PC-9 (cell line): ENCODE results near the gene PLEKHA7. TPM values are rescaled to one million over a fixed set of nuclear protein-coding genes. Genes with fewer than 3 reads are reported as not detected.
A peak's percentile ranks its signal among the peaks of the same experiment; 100 is the strongest.

Source experiments
- BruUV-seq: library from RNA; stranded (reverse); fragments of 400-500 nt; replicated peaks from 2 replicates; lab custom pipeline; 2021; lab: Mats Ljungman, UMichigan
- CTCF ChIA-PET: fragments of 300-600 bp; sonication (Branson Sonifier 250); formaldehyde crosslinking; loops from one replicate; lab custom pipeline; 2022; ENCODE audit warnings: antibody characterized with exemption; lab: Charles Lee
- POLR2A ChIA-PET: fragments of 300-600 bp; sonication (Branson Sonifier 250); formaldehyde crosslinking; loops from one replicate; lab custom pipeline; 2022; ENCODE audit warnings: antibody characterized with exemption; ENCODE audit not compliant: unreplicated experiment; lab: Charles Lee
- DNase-seq, 2 experiments: peaks; one replicate each; pipeline versions ENCODE4 v3.0.0 to v3.0.0-alpha.2; 2015 to 2022; ENCODE audit warnings: mixed read lengths in 1 of 2
- H2AFZ ChIP-seq: fragments of 200-600 bp; sonication (generic); 2 replicates; pipeline ENCODE4 v1.8.1; 2017; ENCODE audit warnings: antibody characterized with exemption
- H3F3A ChIP-seq: fragments of 200-600 bp; sonication (generic); 2 replicates; pipeline ENCODE4 v1.8.1; 2017; ENCODE audit warnings: antibody characterized with exemption, mild to moderate bottlenecking, low read depth; ENCODE audit not compliant: insufficient read depth
- H3K27ac ChIP-seq: fragments of 200-600 bp; sonication (generic); 2 replicates; pipeline ENCODE4 v1.6.1; 2016; ENCODE audit warnings: mixed run types
- H3K27me3 ChIP-seq: fragments of 200-600 bp; sonication (generic); 2 replicates; pipeline ENCODE4 v1.6.1; 2016; ENCODE audit warnings: low read depth, mixed run types; ENCODE audit not compliant: insufficient read depth
- H3K36me3 ChIP-seq: fragments of 200-600 bp; sonication (generic); 2 replicates; pipeline ENCODE4 v1.6.1; 2016; ENCODE audit warnings: low read depth, mixed run types
- H3K4me1 ChIP-seq: fragments of 200-600 bp; sonication (generic); replicated peaks from 2 replicates; pipeline ENCODE4 v1.6.1; 2016; ENCODE audit warnings: mixed run types; ENCODE audit not compliant: insufficient read depth
- H3K4me2 ChIP-seq: fragments of 200-600 bp; sonication (generic); 2 replicates; pipeline ENCODE4 v1.6.1; 2017; ENCODE audit warnings: mixed run types
- H3K4me3 ChIP-seq: fragments of 200-600 bp; sonication (generic); 2 replicates; pipeline ENCODE4 v1.6.1; 2016; ENCODE audit warnings: mixed run types
- H3K79me2 ChIP-seq: fragments of 200-600 bp; sonication (generic); 2 replicates; pipeline ENCODE4 v1.6.1; 2017; ENCODE audit warnings: low read depth, mixed run types
- H3K9me2 ChIP-seq: fragments of 200-600 bp; sonication (generic); 2 replicates; pipeline ENCODE4 v1.8.1; 2017; ENCODE audit warnings: mild to moderate bottlenecking; ENCODE audit not compliant: insufficient read depth
- H3K9me3 ChIP-seq: fragments of 200-600 bp; sonication (generic); 2 replicates; pipeline ENCODE4 v1.8.1; 2016; ENCODE audit warnings: low read depth; ENCODE audit not compliant: insufficient read depth
- H4K20me1 ChIP-seq: fragments of 200-600 bp; sonication (generic); 2 replicates; pipeline ENCODE4 v1.8.1; 2017; ENCODE audit not compliant: insufficient read depth
- CTCF ChIP-seq: fragments of 200-600 bp; sonication (generic); conservative IDR thresholded peaks from 2 replicates; pipeline ENCODE4 v1.6.1; 2017; ENCODE audit warnings: mixed run types, antibody characterized with exemption, mild to moderate bottlenecking, moderate library complexity
- EZH2 ChIP-seq: fragments of 200-600 bp; sonication (generic); IDR thresholded peaks from 2 replicates; pipeline ENCODE4 v1.8.0; 2017; ENCODE audit warnings: antibody characterized with exemption, low read depth
- intact Hi-C: fragments of 100-400 bp; cut with micrococcal nuclease; formaldehyde crosslinking; loops from one replicate; pipeline ENCODE4 v1.10.0; 2022; ENCODE audit not compliant: unreplicated experiment
- total RNA-seq: library from RNA; stranded (reverse); gene quantifications from 2 replicates; pipeline ENCODE4 v1.2.3, GENCODE V29; 2021

PLEKHA7 gene
- total RNA-seq, 1 experiment from 2014 or later = 26.9 TPM

GRCh38 chr11:17012712-17013547 lies 1.3 kb downstream of the PLEKHA7 start:
- Histone ChIP-seq H3K79me2 (peaks cover 72% of the 10 kb centered on the region), H3K27ac (peak overlapping the region; percentile 82), H3F3A (peaks cover 45% of the 10 kb centered on the region), H3K9me3 (no peaks in the 10 kb centered on the region), H3K36me3 (no peaks in the 10 kb centered on the region), H3K27me3 (no peaks in the 10 kb centered on the region), H3K4me2 (peak overlapping the region; percentile 83), H3K9me2 (no peaks in the 10 kb centered on the region), H4K20me1 (no peaks in the 10 kb centered on the region), H3K4me1 (peaks cover 48% of the 10 kb centered on the region), H3K4me3 (peak overlapping the region; percentile 99), H2AFZ (peak overlapping the region; percentile 93)
- no peak for TF ChIP-seq EZH2
- no peak for TF ChIP-seq CTCF
- DNase-seq = peak; percentile 73 to 98
- ChIA-PET CTCF (interaction anchor here (0.6 kb wide), 1 partner anchor 26 kb away, joined by 4 read pairs; no protein-coding TSS in a partner anchor), POLR2A (interaction anchor here (0.5 to 1.3 kb wide), 4 partner anchors 31 to 1037 kb away, joined by 3 to 7 read pairs (median 4); partner anchors contain the start of gene RPS13)
- intact Hi-C loops = loop anchor here (1.0 kb wide), 1 partner anchor 26 kb away; no protein-coding TSS in a partner anchor
- TSS peak; percentile 42 for BruUV-seq

GRCh38 chr11:17012179-17012578 lies 2.0 kb downstream of the PLEKHA7 start:
- H2AFZ ChIP-seq = no peak overlapping the region
- peaks cover 70% of the 10 kb centered on the region for H3K79me2 ChIP-seq
- no peaks in the 10 kb centered on the region for H3K36me3 ChIP-seq
- intact Hi-C loops = no loop called here
- H4K20me1 ChIP-seq = no peaks in the 10 kb centered on the region
- TF ChIP-seq EZH2 (no peak), CTCF (no peak)
- POLR2A ChIA-PET = interaction anchor here (0.6 to 1.3 kb wide), 2 partner anchors 30 to 192 kb away, joined by 3 to 5 read pairs; no protein-coding TSS in a partner anchor
- H3K4me1 ChIP-seq = peaks cover 42% of the 10 kb centered on the region
- BruUV-seq = no TSS peak
- no peaks in the 10 kb centered on the region for H3K9me3 ChIP-seq
- H3K4me2 ChIP-seq = peak overlapping the region; percentile 83
- H3F3A ChIP-seq = peaks cover 45% of the 10 kb centered on the region
- H3K9me2 ChIP-seq = no peaks in the 10 kb centered on the region
- H3K27me3 ChIP-seq = no peaks in the 10 kb centered on the region
- peak overlapping the region; percentile 99; the same call in 1 of the 2 replicates for H3K4me3 ChIP-seq
- peak in 1 of 2 experiments; percentile 32 for DNase-seq
- CTCF ChIA-PET = no interaction called here
- peak overlapping the region; percentile 82 for H3K27ac ChIP-seq

- CTCF ChIA-PET = no interaction called here
- no peaks in the 10 kb centered on the region for H4K20me1 ChIP-seq
- DNase-seq = peak; percentile 15 to 53
- H3K36me3 ChIP-seq = no peaks in the 10 kb centered on the region
- H3K79me2 ChIP-seq = peaks cover 66% of the 10 kb centered on the region
- H3K9me2 ChIP-seq = no peaks in the 10 kb centered on the region
- H3F3A ChIP-seq = peaks cover 42% of the 10 kb centered on the region
- intact Hi-C loops = no loop called here
- BruUV-seq = no TSS peak
- peak overlapping the region; percentile 99; the same call in 1 of the 2 replicates for H3K4me3 ChIP-seq
- peaks cover 40% of the 10 kb centered on the region for H3K4me1 ChIP-seq
- peak overlapping the region; percentile 8 for H3K27ac ChIP-seq
- TF ChIP-seq CTCF = no peak
- no peak for TF ChIP-seq EZH2
- peak overlapping the region; percentile 83 for H3K4me2 ChIP-seq
- POLR2A ChIA-PET = no interaction called here
- H3K9me3 ChIP-seq = no peaks in the 10 kb centered on the region
- no peak overlapping the region for H2AFZ ChIP-seq
- H3K27me3 ChIP-seq = no peaks in the 10 kb centered on the region
Measured at GRCh38 chr11:17010851-17011420, 3.3 kb downstream of the PLEKHA7 start.
